RWPE1 (cell line): ENCODE data around the gene ADORA2A.

Experiments
- CTCF ChIA-PET: fragments of 350-600 bp; sonication (Branson Sonifier 250); formaldehyde crosslinking; extraction: SDS; loops from one replicate; lab custom pipeline; 2021; lab: Yijun Ruan, JAX
- POLR2A ChIA-PET: fragments of 400-600 bp; formaldehyde crosslinking; extraction: SDS; loops from one replicate; lab custom pipeline; 2020; ENCODE audit warnings: antibody characterized with exemption; ENCODE audit not compliant: low non-redundant PET; lab: Yijun Ruan, JAX
- DNase-seq: peaks from one replicate; pipeline ENCODE4 v3.0.0; 2012; ENCODE audit warnings: low spot score
- H3K27ac ChIP-seq: fragments of 450-650 bp; 2 replicates; pipeline ENCODE4 v1.5.1; 2017
- CTCF ChIP-seq: fragments of 450-650 bp; conservative IDR thresholded peaks from 2 replicates; pipeline ENCODE4 v1.5.1; 2017; ENCODE audit warnings: low read depth, mild to moderate bottlenecking

ADORA2A gene

GRCh38 chr22:24473284-24473683, 45.9 kb downstream of the ADORA2A start:
- DNase-seq, result no peak
- POLR2A ChIA-PET, result no interaction called here
- CTCF ChIA-PET, result no interaction called here
- H3K27ac ChIP-seq, result no peak overlapping the region
- no peak for TF ChIP-seq CTCF

- H3K27ac ChIP-seq, result no peak overlapping the region
- peak; percentile 46 for DNase-seq
- ChIA-PET CTCF (interaction anchor here (0.5 kb wide), 1 partner anchor 29 kb away, joined by 3 read pairs; no protein-coding TSS in a partner anchor), POLR2A (no interaction called here)
- no peak for TF ChIP-seq CTCF
Measured at GRCh38 chr22:24474221-24474620, 46.8 kb downstream of the ADORA2A start.

GRCh38 chr22:24474649-24475255, 47.4 kb downstream of the ADORA2A start:
- ChIA-PET CTCF (interaction anchor here (0.5 kb wide), 1 partner anchor 28 kb away, joined by 3 read pairs; no protein-coding TSS in a partner anchor), POLR2A (no interaction called here)
- no peak for DNase-seq

GRCh38 chr22:24481641-24482040, 54.2 kb downstream of the ADORA2A start:
- CTCF ChIA-PET, result no interaction called here
- POLR2A ChIA-PET, result no interaction called here
- TF ChIP-seq CTCF, result no peak
- no peak overlapping the region for H3K27ac ChIP-seq
- DNase-seq, result no peak

More at GRCh38 chr22:24474649-24475255, 47.4 kb downstream of the ADORA2A start:
- no peak for TF ChIP-seq CTCF
- H3K27ac ChIP-seq, result no peak overlapping the region

- H3K27ac ChIP-seq, result no peak overlapping the region
- POLR2A ChIA-PET, result no interaction called here
- DNase-seq, result peak; percentile 60
- CTCF ChIA-PET, result no interaction called here
- TF ChIP-seq CTCF, result no peak
Measured at GRCh38 chr22:24482575-24482974, 55.2 kb downstream of the ADORA2A start.

- no peak overlapping the region for H3K27ac ChIP-seq
- ChIA-PET CTCF (no interaction called here), POLR2A (no interaction called here)
- TF ChIP-seq CTCF, result no peak
- DNase-seq, result no peak
Measured at GRCh38 chr22:24482998-24483397, 55.6 kb downstream of the ADORA2A start.
